Activated gamma-delta T cell treated with Interleukin-2 at 50 U/mL for 16 hours (primary cell): ENCODE data around the gene TUBA4B.
A peak's percentile ranks its signal among the peaks of the same experiment; 100 is the strongest.
"Not testable (repeated sequence)": the region's sequence is repeated elsewhere in the genome, so short reads cannot be mapped to it uniquely, and the experiment has no call there.

ENCODE experiments used
- DNase-seq: peaks from one replicate; pipeline ENCODE4 v3.0.0-alpha.2; 2020

TUBA4B gene

DNA sequence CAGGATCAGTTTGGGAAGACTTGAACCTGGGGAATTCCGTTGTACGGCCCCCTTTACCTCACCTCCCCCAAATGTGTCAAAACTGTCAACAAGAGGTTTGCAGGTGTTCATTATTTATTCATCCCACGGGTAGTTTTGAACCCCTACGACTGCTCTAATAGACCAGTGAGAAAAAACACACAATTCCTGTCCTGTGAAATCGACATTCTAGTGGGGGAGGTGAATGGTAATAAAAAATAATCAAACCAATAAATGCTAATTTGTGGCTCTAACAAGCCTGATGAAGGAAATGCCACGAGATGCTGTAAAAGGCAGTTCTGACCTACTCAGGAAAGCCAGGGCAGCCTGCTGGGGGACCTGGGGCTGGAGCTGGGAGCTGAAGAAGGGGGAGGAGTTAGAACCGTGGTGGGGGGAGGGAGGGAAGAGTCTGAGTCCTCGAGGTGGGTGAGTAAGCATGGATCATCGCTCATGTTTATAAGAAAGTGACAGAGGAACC lies 25.7 kb downstream of the TUBA4B start:
- DNase-seq = no peak

DNA sequence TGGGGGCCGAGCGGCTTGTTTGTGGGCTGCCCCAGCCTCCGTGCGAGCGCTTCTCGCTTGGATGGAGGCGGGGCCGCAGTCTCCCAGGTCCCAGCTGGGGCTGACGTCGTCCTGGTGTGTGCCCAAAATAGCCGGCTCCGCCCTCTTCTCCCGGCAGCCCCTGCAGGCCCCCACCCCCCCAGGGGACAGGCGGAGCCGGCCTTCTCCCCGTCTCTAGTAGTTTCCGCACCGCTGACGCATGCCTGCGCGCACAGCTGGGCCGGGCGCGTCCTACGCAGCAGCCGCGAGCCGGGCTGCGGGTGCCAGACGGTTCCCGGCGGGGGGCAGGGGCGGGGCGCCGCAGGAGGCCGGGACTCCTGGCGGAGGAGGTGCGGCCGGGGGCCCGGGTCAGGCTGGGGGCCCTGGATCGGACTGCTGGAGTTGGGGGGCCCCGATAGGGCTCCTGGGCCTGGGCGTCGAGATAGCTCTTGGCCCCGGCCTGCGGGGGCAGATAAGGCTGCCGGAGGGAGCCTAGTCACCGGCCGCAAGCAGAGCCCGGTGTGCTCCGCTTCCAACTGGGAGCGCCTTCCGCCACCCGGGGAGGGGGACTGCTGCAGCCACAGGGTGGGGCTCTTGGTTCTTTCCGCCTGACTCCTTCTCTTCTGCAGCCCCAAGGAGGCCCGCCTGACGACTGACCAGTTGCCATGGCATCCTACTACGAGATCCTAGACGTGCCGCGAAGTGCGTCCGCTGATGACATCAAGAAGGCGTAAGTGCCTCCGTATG lies 26.3 kb downstream of the TUBA4B start, which contains the start of gene DNAJB2:
Gene DNAJB2, plus strand, starts transcription at position 216 of the 765 bp plus-strand sequence. Its CDS starts 468 bp downstream, at position 684.
- peak; percentile 98 for DNase-seq

DNA sequence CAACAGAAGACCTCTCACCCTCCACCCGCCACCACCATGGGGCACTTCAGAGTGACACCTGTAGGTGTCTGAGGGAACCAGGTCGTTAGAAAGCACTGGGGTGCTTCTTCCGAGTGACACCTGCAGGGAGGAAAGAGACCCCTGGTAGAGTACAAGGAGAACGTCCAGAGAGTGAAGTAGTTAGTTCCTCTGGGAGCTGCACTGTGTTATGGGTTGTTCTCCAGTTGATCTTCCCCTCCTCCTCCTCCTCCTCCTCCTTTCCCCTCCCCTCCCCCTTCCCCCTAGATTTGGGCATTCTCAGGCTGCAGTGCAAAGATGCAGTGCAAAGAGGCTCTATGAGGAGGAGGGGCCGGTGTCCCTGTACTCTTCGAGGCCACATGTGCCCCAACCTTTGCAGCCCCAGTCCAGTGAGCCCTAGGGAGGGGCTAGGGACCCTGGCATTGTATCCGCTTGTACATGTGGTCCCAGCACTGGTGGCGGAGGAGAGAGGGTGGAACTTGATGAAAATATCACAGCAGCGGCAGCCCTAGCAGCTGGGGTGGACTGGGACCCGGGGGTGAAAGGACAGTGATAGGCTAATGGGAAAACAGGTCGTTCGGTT lies 27.0 kb downstream of the TUBA4B start:
- DNase-seq = no peak

DNA sequence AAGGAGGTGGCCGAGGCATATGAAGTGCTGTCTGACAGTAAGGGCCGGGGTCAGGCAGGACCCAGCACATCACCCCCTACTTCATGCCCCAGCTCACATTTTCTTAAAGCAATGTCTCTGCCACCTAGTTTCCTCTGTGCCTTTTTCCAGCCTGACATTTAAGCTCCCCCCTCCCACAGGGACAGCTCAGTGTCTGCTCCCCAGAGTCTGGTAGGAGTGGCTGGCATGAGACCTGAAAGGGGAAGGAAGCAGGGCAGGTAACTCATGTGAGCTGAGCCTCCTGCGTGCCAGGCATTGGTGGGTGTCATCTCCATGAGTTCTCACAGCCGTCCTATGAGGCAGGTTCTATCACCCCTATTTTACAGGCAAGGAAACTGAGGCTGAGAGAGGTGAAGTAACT lies 27.6 kb downstream of the TUBA4B start:
- no peak for DNase-seq

DNA sequence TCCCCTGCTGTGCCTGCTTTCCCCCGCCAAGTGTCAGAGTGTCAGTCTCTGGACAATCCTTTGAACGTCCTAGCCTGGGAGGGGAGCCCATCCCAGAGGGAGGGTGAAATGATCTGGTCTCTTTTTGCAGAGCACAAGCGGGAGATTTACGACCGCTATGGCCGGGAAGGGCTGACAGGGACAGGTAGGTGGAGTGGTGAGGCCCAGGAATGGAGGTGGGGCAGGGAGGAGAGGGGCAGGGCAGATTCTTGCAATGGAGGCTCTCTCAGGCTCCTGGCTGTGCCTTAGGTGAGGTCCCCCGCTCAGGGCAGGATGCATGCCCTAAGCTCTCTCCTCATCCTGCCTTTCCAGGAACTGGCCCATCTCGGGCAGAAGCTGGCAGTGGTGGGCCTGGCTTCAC lies 28.5 kb downstream of the TUBA4B start:
- no peak for DNase-seq

DNA sequence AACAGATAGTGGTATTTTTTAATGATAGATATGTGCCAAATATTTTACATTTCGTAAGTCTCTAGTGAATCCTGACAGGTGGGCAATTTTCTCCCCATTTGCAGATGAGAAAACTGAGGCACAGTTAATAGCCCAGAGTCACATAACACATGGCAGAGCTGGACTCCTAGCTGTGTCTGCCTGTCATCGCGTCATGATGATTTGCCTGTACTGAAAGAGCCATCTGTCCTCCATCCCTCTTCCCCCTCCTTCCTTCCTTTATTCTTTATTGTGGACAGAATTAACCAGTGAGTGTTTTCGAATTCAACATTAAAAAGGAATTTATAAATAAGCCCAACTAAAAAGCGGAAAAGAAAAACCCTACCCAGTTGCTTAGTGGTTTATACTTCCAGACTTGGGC lies 29.3 kb downstream of the TUBA4B start:
- DNase-seq = no peak

DNA sequence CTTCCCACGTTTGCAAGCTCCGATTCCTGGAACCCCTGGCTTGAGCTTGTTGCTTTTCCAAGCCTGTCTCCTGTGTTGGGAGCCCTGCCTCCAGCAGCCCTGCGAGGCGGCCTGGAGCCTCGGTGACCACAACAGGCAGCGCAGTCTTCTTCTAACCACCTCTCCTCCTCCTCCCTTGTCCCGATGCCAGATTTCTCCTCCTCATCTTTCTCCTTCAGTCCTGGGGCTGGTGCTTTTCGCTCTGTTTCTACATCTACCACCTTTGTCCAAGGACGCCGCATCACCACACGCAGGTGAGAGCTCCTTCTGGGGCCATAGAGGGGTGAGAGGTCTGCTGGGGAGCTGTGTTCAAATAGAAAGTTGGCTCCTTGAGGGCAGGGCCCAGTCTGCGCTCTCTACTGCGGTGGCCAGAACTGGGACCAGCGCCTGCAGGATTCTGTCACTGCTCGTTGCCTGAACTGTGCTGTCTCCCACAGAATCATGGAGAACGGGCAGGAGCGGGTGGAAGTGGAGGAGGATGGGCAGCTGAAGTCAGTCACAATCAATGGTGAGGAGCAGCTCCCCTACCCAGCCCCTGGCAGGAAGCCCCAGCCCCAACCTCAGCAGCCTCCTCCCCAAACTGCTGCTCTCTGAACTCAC lies 30.0 kb downstream of the TUBA4B start:
- DNase-seq = no peak

DNA sequence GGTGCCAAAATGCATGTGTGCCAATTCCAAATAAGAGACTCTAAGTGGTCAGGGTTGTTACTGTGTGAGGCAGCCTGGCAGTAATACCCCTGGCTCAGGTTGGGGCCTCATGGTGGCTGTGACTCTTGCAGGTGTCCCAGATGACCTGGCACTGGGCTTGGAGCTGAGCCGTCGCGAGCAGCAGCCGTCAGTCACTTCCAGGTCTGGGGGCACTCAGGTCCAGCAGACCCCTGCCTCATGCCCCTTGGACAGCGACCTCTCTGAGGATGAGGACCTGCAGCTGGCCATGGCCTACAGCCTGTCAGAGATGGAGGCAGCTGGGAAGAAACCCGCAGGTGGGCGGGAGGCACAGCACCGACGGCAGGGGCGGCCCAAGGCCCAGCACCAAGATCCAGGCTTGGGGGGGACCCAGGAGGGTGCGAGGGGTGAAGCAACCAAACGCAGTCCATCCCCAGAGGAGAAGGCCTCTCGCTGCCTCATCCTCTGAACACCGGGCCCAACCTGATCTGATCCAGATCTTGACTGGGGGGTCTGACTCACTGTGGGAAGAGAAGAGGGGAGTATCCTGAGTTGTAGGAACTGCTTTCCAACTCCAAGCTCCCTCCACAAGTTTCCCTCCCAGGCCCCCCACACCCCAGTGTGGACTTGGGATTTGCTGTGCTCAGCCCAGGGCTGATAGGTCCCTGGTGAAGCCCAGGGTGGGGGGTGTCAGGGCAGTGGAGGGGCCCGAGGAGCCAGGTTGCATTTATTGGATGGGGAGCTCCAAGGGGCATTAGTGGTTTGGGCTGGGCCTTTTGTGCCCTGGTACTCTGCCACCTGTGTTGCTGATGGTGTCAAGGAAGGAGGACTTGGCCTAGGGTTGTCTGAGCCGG lies 31.7 kb downstream of the TUBA4B start:
- DNase-seq = no peak

DNA sequence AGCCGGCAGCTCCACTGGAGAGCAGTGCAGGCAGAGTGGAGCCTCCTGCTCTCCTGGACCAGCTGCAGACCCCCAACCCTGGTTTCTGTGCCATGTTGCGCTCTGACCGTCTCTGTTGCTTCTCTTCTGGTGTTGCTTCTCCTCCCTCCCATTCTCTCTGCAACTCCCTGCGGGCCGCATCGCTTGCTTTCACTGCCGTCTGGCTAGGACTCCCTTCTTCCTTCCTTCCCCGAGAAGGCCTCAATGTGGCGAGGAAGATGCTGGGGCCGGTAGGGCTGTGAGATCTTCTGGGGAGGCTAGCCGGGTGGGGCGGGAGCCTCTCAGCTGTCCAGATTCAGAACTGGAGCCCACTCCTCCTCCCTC lies 32.3 kb downstream of the TUBA4B start:
- no peak for DNase-seq

DNA sequence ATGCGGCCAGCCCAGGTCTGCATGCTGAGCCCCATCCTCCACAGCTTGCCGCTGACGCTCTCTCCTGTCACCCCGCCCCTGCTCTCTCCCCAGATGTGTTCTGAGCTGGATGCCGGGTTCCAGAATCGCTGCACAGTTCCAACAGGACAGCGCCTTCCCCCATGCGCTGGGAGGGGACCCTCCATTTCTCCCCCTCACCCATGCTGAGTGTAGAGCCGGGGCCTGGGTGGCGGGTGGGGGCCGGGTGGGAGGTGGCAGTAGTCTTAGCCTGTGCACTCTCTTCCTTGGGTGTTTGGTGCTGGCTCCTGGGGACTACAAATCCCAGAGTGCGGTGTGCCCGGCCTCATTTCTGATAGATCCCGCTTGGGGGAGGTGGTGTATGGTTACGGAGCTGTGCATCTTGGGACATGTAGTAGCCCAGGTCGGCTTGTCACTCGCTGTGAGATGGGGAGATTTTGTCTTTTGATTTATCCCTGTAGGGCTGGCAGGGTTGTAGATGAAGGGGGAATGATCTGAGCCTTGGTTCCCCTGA lies 32.9 kb downstream of the TUBA4B start:
- DNase-seq = no peak

DNA sequence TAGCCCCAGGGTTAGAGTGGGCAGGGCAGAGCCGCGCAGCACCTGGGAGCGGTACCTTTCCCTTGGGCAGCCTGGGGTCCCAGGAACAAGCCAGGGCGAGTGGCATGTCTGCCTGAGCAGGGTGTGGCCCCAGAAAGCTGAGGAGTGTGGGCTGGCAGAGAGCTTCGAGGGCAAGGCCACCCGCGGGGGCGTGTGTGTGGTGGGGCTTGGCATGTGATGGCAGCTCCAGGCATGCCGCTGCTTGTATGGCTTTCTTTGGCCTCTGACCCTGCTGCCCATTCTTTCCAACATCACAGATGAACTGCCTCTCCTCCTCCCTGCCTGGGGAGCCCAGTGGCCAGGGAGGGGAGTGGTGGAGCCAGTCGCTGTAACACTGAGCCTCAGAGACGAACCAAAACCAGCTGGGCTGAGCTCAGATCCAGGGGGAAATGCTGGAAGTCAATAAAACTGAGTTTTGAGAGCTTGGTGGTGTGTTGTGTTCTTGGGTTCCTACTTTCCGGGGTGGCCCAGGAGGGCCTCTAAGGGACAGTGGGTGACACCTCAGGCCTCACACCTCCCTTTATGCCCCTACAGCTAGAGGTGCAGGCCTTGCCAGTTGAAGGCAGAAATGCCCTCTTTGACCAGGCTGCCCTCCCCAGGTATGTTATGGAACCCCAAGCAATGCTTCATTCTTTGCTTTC lies 33.5 kb downstream of the TUBA4B start:
- no peak for DNase-seq

DNA sequence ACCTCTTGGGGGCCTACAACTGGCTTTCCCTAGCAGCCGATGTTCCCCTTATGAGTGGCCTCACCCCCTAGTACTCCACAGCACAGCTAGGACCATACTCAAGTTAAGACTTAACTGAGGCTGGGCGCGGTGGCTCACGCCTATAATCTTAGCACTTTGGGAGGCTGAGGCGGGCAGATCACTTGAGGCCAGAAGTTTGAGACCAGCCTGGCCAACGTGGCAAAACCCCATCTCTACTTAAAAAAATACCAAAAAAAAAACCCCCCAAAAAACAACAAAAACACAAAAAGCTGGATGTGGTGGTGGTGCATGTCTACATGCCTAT lies 34.0 kb downstream of the TUBA4B start:
- not testable (repeated sequence) for DNase-seq

DNA sequence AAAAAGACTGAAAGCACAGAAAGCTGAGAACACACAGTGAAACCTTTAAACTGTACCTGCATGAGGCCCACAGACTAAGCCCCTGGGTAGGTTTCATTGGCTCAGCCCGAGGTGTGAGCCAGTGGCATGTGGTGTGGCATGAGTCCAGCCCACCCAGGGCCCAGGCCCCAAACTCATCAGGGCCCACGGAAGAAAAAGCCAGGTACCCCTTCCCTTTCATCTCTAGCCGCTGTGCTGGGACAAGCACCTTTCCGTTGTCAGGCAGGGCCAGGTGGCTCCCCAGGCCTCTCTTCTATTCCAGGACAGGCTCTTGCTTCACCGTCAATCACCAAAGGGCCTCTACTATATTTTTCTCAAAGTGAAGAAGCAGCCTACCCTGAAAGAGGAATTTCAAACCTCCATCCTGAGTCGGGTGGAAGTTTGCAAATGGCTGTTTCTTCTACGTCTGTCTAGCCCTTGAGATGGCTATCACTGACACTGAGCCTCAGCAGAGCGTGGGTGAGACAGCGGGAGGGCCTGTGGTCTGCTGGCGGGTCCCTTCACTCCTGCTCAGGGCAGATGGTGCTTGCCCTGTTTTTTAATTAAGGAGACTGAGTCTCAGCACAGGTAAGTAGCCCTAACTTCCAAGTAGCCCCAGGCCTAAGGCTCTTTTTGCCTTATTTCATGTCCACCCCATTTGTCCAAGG lies 34.7 kb downstream of the TUBA4B start:
- no peak for DNase-seq

DNA sequence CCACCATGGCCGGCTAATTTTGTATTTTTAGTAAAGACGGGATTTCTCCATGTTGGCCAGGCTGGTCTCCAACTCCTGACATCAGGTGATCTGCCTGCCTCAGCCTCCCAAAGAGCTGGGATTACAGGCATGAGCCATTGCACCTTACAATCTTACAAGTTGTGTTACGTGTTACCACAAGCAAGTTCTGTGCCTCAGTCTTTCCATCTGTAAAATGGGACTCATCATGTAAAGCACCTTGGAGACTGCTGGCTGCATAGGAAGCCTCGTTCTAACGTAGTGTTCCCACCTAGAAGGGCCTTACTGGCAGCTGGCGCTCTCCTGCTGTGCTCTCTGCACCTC lies 36.1 kb downstream of the TUBA4B start:
- DNase-seq = no peak

DNA sequence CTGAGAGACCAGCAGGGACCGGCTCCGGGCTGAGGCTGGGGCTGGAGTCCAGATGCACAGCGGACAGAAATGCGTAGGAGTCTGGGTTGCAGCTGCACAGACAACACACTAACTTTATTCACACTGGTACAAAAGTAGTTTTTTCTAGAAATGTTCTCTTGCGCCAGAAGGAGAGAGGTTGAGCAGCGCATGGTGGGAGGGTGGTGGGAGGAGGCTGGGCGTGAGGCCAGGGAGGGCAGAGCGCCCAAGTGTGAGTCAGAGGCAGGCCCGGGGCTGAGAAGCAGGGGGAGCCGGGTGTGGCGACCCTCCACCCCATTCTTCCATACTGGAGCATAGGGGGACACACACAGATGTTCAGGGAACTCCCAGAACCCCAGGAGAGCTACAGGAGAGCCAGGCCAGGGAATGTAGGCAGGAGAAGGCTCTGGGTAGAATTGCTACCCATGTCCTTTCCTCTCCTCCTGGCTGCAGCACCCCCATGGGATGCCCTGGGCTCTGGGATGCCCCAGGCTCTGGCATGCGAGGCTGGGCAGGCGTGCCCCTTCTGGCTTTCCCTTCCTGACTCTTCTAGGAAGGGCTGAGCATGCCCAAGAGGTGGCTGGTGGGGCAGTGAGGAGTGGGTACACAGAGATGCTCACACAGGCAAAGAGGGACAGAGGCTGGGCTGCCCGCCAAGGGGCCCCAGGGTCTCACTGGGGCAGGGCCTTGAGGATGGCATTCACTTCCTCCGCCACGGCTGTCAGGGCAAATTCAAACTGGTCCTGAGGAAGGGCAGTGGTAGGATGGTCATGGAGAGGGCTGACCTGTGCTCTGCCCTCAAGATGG lies 36.7 kb downstream of the TUBA4B start:
- no peak for DNase-seq

DNA sequence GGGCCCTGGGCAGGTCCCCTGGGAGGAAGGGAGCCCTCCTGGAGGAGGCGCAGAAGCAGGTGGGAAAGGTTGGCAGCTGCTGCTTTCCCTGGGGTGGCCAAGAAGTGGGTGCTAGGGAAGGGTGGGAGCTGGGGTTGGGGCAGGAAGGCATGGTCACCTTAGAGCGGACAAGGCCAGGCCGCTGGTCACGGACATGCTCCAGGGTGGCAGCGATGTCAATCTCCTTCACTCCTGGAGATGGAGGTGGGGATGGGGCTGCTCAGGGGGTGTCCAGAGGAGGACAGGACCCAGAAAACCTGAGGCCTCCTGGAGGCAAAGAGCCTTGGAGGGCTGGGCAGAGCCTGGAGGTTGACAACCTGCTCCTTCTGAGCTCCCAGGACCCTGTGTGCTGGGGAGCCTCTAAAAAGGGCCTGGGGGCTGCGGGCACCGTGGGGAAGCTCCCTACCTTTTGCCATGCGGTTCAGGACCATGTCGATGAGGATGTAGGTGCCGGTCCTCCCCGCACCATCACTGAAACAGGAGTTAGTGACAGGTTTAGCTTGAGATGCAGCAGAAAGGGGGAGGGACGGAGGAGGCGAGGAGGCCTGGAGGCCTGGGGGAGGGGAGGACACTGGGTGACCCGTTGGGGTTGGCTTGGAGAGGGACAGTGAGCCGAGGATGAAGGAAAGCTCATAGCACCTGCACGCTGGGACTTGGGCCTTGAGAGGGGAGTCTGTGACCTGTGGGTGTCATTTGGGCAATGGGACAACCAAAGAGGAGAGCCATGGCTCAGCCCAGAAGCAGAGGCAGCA lies 37.5 kb downstream of the TUBA4B start:
- DNase-seq = no peak

DNA sequence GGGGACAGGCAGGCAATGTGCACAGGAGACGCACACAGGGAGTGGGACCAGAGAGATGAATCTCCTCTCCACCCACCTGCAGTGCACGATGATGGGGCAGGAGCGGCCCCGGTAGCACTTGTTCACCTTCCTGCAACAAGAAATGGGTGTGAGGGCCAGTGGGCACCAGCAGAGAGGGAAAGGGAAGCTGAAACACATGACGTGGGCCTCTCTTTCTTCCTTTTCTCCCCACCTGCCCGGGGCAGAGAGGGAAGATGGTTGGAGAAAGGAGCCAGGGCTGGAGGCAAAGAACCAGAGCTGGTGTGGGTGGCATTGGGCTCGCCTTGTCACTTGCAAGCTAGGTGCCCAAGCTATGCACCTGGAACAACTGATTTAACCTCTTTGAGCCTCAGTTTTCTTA lies 38.4 kb downstream of the TUBA4B start:
- DNase-seq = no peak

DNA sequence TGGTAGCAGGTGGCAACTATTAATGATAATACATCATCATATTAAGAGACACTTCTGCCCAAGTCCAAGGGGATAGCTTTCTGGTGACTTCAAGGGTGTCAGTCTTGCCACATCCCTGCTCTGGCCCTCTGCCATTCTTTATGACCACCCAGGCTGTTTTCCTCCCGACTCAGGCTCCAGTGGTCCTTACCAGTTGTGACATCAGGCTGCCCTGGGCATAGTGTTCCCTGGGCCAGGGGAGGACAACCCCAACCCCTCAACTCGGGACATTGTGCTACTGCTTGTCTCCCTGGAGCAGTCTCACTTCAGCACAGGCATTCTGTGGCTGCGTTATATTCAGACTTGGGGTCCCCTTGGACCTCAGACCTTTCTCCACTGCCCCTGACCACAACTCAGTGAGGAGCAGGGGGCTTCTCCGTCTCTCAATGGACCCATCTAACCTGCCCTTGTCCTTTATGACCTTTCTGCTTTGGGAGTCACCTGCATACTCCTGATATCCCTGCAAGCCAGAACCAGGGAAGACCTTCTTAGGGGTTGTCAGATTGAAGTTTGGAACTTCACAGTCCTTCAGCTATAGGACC lies 39.0 kb downstream of the TUBA4B start:
- no peak for DNase-seq

DNA sequence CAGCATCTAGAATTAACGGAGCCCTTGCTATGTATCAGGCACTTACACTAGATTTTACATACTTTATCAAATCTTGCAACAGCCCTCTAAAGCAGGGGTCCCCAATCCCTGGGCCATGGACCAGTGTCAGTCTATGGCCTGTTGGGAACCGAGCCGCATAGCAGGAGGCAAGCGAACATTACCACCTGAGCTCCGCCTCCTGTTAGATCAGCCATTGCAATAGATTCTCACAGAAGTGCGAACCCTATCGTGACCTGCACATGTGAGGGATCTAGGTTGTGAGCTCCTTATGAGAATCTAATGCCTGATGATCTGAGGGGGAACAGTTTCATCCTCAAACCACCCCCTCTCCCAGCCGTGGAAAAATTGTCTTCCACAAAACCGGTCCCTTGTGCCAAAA lies 39.6 kb downstream of the TUBA4B start:
- DNase-seq = no peak

DNA sequence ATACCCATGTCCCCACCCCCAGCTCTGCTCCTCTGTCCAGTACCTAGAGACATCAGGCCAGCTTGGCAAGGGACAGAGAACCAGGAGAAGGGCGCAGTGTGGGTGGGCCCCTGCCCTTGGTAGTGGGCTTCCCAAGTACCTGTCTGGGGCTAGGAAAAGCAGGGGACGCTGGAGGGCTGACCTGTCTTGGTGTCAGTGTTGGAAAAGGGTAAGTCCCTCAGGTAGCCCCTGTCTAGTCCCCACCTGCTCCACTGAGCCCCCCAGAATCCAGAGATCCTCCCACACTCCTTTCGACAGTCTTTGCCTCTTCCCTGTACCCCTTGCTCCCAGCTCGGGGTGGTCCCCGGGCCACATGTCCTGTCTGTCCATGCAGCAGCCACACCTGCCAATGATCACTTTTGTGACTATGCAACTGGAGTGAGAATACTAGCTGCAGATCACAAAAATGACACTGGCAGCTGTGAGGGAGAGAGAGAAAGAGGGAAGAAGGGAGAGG lies 40.7 kb downstream of the TUBA4B start:
- DNase-seq = no peak
